Measurements from ENCODE around the gene TACC2.
A peak's percentile ranks its signal among the peaks of the same experiment; 100 is the strongest.

The TACC2 gene

DNA sequence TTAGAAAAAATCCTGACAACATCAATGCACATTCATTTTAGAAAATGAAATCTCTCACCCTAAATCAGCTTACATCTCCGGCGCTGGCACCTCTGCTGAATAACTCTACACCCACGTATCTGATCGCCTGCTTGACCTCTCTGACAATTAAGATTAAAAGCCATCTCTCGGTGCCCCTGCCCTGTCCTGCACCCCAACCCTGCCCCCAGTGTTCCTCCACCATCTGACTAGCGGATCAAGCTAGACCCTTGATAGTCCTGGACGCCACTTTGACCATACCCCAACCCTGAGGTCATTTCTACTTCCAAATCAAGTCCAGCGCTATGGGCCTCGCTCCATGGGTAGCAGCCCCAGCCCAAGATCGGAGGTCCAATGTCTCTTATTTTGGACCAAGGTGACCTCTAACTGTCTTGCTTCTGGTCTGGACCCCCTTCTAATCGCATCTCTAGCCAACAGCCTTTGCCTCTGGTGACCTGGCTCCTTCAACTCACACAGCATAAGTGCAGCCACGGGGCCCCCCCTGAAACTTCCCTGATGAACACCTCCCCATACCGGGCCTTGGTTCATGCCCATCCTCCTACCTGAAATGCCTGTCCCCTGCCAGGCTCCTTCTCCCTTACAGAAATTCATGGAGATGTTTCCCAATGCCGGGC is 310.6 kb downstream of the TACC2 start:
- no peak overlapping the region for H3K9ac ChIP-seq (ENCODE audit: low read length in 2 of 2)

DNA sequence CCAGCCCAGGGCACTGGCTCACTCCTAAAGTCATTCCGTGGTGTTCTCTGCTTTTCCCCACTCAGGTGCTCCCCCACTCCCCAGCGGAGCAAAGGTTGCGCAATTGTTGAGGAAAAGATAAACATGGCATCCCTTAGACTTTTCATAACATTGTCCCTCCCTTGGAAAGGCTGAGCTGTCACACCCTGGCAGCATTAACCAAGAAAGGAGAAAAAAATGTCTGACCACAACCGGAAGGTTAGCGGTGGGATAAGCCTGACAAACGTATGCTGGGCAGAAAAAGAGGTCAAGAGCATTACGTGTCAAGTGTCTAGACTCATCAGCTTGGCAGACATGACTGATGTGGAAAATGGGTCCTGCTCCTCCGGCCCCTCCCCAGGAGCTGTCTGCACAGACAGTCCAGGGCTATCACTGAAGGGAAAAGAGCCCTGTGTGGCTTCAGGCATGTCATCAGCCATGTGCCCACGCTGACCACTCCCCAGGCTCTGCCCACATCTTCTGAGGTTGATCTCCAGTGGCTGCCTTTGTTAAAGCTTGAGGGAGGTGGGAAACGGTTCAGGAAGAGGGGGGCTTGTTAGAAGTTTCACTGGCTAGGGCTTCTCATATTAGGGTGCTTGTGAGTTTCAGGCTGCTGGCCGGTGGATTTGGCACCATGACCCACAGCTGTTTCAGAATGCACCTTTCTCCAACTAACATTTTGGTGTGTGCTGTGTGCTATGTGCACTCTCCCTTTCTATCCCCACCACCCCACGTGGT is 312.3 kb downstream of the TACC2 start:
- peaks cover 0 to 4% of the 10 kb centered on the region in 2 donors for H3K9me3 ChIP-seq (ENCODE audit: control insufficient read depth in 2 of 2, low read length in 2 of 2)
- peak overlapping the region in 1 of 2 donors; percentile 8 for H3K4me3 ChIP-seq (ENCODE audit: low read length in 2 of 2)
- H3K36me3 ChIP-seq (ENCODE audit: control insufficient read depth in 2 of 2, insufficient read depth in 2 of 2, low read length in 2 of 2) = no peaks in the 10 kb centered on the region
- H3K4me1 ChIP-seq (ENCODE audit: control insufficient read depth, insufficient read depth, low read length) = peaks cover 15% of the 10 kb centered on the region
- H3K27me3 ChIP-seq (ENCODE audit: control insufficient read depth in 1 of 2, insufficient read depth in 2 of 2, low read length in 2 of 2) = no peaks in the 10 kb centered on the region
- no peak overlapping the region for H3K27ac ChIP-seq (ENCODE audit: low read length)
- H3K9ac ChIP-seq (ENCODE audit: low read length in 2 of 2) = no peak overlapping the region

More for the DNA sequence above, 310.6 kb downstream of the TACC2 start:
- Histone ChIP-seq H3K27ac (ENCODE audit: low read length) (peak overlapping the region; percentile 3), H3K36me3 (ENCODE audit: control insufficient read depth in 2 of 2, insufficient read depth in 2 of 2, low read length in 2 of 2) (no peaks in the 10 kb centered on the region), H3K4me3 (ENCODE audit: low read length in 2 of 2) (no peak overlapping the region), H3K27me3 (ENCODE audit: control insufficient read depth in 1 of 2, insufficient read depth in 2 of 2, low read length in 2 of 2) (no peaks in the 10 kb centered on the region), H3K9me3 (ENCODE audit: control insufficient read depth in 2 of 2, low read length in 2 of 2) (no peaks in the 10 kb centered on the region), H3K4me1 (ENCODE audit: control insufficient read depth, insufficient read depth, low read length) (peaks cover 15% of the 10 kb centered on the region)

DNA sequence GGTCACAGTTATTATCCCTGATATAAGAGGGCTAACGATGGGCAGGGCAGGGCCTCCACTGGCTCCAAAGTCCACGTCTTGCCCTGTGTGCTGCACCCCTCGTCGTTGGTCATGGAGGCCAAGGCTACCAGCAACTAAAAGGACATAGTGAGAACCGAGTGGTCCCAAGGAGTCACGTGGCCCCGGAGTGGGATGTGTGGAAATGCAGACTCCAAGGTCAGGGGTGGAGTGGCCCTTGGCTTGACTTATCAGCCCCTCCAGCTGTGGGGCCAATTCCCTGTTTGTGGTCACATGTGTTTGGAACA is 312.8 kb downstream of the TACC2 start:
- H3K9ac ChIP-seq (ENCODE audit: low read length in 2 of 2) = no peak overlapping the region
- H3K27ac ChIP-seq (ENCODE audit: low read length) = no peak overlapping the region
- H3K4me3 ChIP-seq (ENCODE audit: low read length in 2 of 2) = no peak overlapping the region
- no peaks in the 10 kb centered on the region for H3K36me3 ChIP-seq (ENCODE audit: control insufficient read depth in 2 of 2, insufficient read depth in 2 of 2, low read length in 2 of 2)
- H3K4me1 ChIP-seq (ENCODE audit: control insufficient read depth, insufficient read depth, low read length) = peaks cover 15% of the 10 kb centered on the region
- no peaks in the 10 kb centered on the region for H3K27me3 ChIP-seq (ENCODE audit: control insufficient read depth in 1 of 2, insufficient read depth in 2 of 2, low read length in 2 of 2)
- H3K9me3 ChIP-seq (ENCODE audit: control insufficient read depth in 2 of 2, low read length in 2 of 2) = peaks cover 0 to 4% of the 10 kb centered on the region in 2 donors

DNA sequence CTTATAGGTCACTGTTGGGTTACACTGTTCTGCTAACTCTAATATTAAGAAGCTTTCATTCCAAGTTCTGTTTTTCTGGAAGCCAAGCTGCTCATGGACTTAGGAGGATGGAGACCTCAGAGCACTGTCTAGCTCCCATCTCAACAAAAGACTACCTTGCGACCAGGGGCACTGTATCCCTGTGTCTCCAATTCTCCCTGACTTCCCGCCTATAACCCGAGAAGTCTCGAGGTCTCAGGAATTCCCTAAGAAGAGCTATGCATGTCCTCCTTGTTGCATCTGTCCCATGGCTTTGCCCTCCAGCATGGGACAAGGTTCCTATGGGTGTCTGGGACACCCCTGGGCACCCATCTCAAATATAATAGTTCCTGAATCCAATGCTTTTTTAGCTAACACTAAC is 313.4 kb downstream of the TACC2 start:
- Histone ChIP-seq H3K9me3 (ENCODE audit: control insufficient read depth in 2 of 2, low read length in 2 of 2) (peaks cover 0 to 4% of the 10 kb centered on the region in 2 donors), H3K4me1 (ENCODE audit: control insufficient read depth, insufficient read depth, low read length) (peaks cover 17% of the 10 kb centered on the region), H3K9ac (ENCODE audit: low read length in 2 of 2) (no peak overlapping the region), H3K27ac (ENCODE audit: low read length) (no peak overlapping the region), H3K36me3 (ENCODE audit: control insufficient read depth in 2 of 2, insufficient read depth in 2 of 2, low read length in 2 of 2) (no peaks in the 10 kb centered on the region), H3K4me3 (ENCODE audit: low read length in 2 of 2) (no peak overlapping the region), H3K27me3 (ENCODE audit: control insufficient read depth in 1 of 2, insufficient read depth in 2 of 2, low read length in 2 of 2) (no peaks in the 10 kb centered on the region)

DNA sequence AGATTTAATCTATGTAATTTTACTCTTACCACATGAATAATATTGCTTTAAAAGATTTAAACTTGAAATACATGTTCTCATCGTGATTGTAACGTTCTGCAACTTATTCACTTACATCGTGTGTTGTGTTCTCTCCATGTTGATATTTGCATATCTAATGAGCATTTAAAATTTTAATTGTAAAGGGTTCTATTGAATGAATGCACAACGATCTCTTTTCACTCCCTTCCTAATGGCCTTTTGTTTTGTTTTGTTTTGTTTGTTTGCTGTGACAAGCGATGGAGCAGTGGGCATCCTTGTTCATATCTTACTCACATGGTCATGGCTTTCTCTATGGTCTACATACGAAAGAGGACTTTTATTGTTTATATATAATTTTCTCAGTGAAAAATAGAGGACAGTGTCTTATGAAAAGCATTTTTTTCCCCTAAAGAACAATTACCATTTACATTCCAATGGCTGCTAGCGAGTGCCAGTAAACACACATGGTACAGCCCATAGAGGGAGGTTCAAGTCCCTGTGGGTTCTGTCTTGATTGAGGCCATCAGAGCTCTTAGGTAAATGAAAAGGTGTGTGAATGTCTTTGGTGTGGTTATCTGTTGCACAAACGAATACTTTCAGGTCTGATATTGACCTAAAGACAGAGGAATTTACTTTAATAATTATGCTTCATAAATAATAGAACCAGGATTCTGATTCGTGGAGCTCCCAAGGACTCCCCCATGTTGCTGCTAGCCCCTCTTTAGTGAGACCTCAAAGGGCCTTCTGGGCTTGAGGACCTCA is 314.5 kb downstream of the TACC2 start:
- Histone ChIP-seq H3K4me3 (ENCODE audit: low read length in 2 of 2) (no peak overlapping the region), H3K9ac (ENCODE audit: low read length in 2 of 2) (no peak overlapping the region), H3K4me1 (ENCODE audit: control insufficient read depth, insufficient read depth, low read length) (peaks cover 28% of the 10 kb centered on the region), H3K27me3 (ENCODE audit: control insufficient read depth in 1 of 2, insufficient read depth in 2 of 2, low read length in 2 of 2) (no peaks in the 10 kb centered on the region), H3K36me3 (ENCODE audit: control insufficient read depth in 2 of 2, insufficient read depth in 2 of 2, low read length in 2 of 2) (no peaks in the 10 kb centered on the region), H3K9me3 (ENCODE audit: control insufficient read depth in 2 of 2, low read length in 2 of 2) (peaks cover 0 to 4% of the 10 kb centered on the region in 2 donors), H3K27ac (ENCODE audit: low read length) (no peak overlapping the region)
